ENCODE measurements around the gene DNAJC5G. TPM values are rescaled to one million over a fixed set of nuclear protein-coding genes. Genes with fewer than 3 reads are reported as not detected.

The DNAJC5G gene
- 0.12 TPM for total RNA-seq

GRCh38 chr2:27275211-27276150, at the start of gene DNAJC5G:
Gene DNAJC5G (plus strand): TSS chr2:27275433. CDS start chr2:27276729, 1,296 bp downstream.

GRCh38 chr2:27262379-27263286, 12.6 kb upstream of the DNAJC5G start, which contains the start of gene SLC30A3:
Gene SLC30A3 (minus strand): TSS chr2:27263047. CDS start chr2:27262906, 141 bp downstream.

GRCh38 chr2:27281855-27282559, 6.8 kb downstream of the DNAJC5G start, which contains the start of gene TRIM54:
Gene TRIM54 (plus strand): TSS chr2:27282429. CDS start chr2:27282732, 303 bp downstream.

GRCh38 chr2:27308359-27308881, 33.2 kb downstream of the DNAJC5G start, which contains the start of gene UCN:
Gene UCN (minus strand): TSS chr2:27308445. CDS start chr2:27307895, 550 bp downstream.

GRCh38 chr2:27322766-27323595, 47.7 kb downstream of the DNAJC5G start, which contains the start of gene MPV17:
Gene MPV17 (minus strand): TSS chr2:27323097. CDS start chr2:27322517, 580 bp downstream.

Other genes with a start within 250 kb of the DNAJC5G start
- gene TMEM214, start 242.5 kb upstream of the DNAJC5G start, total RNA-seq = 33.5 TPM
- gene AGBL5, start 223.8 kb upstream of the DNAJC5G start, total RNA-seq = 31.6 TPM
- 166 TPM for gene OST4, start 203.8 kb upstream of the DNAJC5G start, total RNA-seq
- 164 TPM for gene EMILIN1, start 196.8 kb upstream of the DNAJC5G start, total RNA-seq
- 18.2 TPM for gene KHK, start 188.7 kb upstream of the DNAJC5G start, total RNA-seq
- 3.6 TPM for gene CGREF1, start 156.3 kb upstream of the DNAJC5G start, total RNA-seq
- 0.47 TPM for gene ABHD1, start 151.6 kb upstream of the DNAJC5G start, total RNA-seq
- 27.2 TPM for gene PREB, start 140.8 kb upstream of the DNAJC5G start, total RNA-seq
- not detected for gene PRR30, start 136.0 kb upstream of the DNAJC5G start, total RNA-seq
- gene TCF23, start 126.4 kb upstream of the DNAJC5G start, total RNA-seq = 0.35 TPM
- 146 TPM for gene ATRAID, start 63.4 kb upstream of the DNAJC5G start, total RNA-seq
- 31.8 TPM for gene SLC5A6, start 63.2 kb upstream of the DNAJC5G start, total RNA-seq
- 52.7 TPM for gene CAD, start 58.1 kb upstream of the DNAJC5G start, total RNA-seq
- 2.2 TPM for gene SLC30A3, start 12.4 kb upstream of the DNAJC5G start, total RNA-seq
- 10.4 TPM for gene TRIM54, start 7.0 kb downstream of the DNAJC5G start, total RNA-seq
- 2.5 TPM for gene UCN, start 33.0 kb downstream of the DNAJC5G start, total RNA-seq
- 36.4 TPM for gene MPV17, start 47.7 kb downstream of the DNAJC5G start, total RNA-seq
- gene GTF3C2, start 81.3 kb downstream of the DNAJC5G start, total RNA-seq = 47.6 TPM
- gene EIF2B4, start 94.9 kb downstream of the DNAJC5G start, total RNA-seq = 18.6 TPM
- gene SNX17, start 95.2 kb downstream of the DNAJC5G start, total RNA-seq = 75.7 TPM
- 14.4 TPM for gene ZNF513, start 105.3 kb downstream of the DNAJC5G start, total RNA-seq
- 52.4 TPM for gene PPM1G, start 134.2 kb downstream of the DNAJC5G start, total RNA-seq
- 82.8 TPM for gene NRBP1, start 153.2 kb downstream of the DNAJC5G start, total RNA-seq
- 1.1 TPM for gene KRTCAP3, start 166.9 kb downstream of the DNAJC5G start, total RNA-seq
- 51.2 TPM for gene IFT172, start 214.3 kb downstream of the DNAJC5G start, total RNA-seq
- 6.8 TPM for gene FNDC4, start 219.8 kb downstream of the DNAJC5G start, total RNA-seq
- 0.12 TPM for gene GCKR, start 221.4 kb downstream of the DNAJC5G start, total RNA-seq

Data from metanephros (tissue), 1 donor.